ENCODE data around the gene C10orf71. TPM values are rescaled to one million over a fixed set of nuclear protein-coding genes. Genes with fewer than 3 reads are reported as not detected.

Gene C10orf71
- total and polyA plus RNA-seq, 11 donors = 6.6 to 228 (median 112) TPM

DNA sequence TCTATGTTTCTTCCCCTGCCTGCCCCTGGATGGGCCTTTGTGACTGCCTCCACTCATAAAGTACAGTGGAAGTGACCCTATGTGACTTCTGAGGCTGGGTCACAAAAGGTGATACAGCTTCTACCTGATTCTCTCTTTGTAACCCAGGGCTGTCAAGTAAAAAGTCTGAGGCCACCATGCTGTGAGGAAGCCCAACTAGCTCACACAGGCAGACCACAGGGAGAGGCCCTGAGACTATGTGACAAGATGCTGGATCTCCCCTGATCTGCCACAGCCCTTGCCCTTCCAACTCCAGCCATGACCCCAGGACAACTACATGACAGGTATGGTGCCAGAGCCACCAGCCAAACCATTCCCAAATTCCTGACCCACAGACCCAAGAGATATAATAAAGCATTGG is 51.2 kb downstream of the C10orf71 start:
- H3K9me3 ChIP-seq = peaks cover 0 to 12% (median 5%) of the 10 kb centered on the region in 12 donors
- DNase-seq = no peak
- H3K4me3 ChIP-seq = no peak overlapping the region
- H3K4me1 ChIP-seq = no peaks in the 10 kb centered on the region
- H3K36me3 ChIP-seq = no peaks in the 10 kb centered on the region
- no peak overlapping the region for H3K27ac ChIP-seq
- intact Hi-C loops (cut with DNase I) = loop anchor here in 1 of 10 donors (10.0 kb wide), 1 partner anchor 65 kb away; no protein-coding TSS in a partner anchor
- H3K27me3 ChIP-seq = no peaks in the 10 kb centered on the region
- no peak for ATAC-seq
- TF ChIP-seq POLR2A (IDR thresholded peaks at IDR 0.05) = no peak
- TF ChIP-seq, protein P1, sequence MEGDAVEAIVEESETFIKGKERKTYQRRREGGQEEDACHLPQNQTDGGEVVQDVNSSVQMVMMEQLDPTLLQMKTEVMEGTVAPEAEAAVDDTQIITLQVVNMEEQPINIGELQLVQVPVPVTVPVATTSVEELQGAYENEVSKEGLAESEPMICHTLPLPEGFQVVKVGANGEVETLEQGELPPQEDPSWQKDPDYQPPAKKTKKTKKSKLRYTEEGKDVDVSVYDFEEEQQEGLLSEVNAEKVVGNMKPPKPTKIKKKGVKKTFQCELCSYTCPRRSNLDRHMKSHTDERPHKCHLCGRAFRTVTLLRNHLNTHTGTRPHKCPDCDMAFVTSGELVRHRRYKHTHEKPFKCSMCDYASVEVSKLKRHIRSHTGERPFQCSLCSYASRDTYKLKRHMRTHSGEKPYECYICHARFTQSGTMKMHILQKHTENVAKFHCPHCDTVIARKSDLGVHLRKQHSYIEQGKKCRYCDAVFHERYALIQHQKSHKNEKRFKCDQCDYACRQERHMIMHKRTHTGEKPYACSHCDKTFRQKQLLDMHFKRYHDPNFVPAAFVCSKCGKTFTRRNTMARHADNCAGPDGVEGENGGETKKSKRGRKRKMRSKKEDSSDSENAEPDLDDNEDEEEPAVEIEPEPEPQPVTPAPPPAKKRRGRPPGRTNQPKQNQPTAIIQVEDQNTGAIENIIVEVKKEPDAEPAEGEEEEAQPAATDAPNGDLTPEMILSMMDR (IDR thresholded peaks at IDR 0.05) = no peak

DNA sequence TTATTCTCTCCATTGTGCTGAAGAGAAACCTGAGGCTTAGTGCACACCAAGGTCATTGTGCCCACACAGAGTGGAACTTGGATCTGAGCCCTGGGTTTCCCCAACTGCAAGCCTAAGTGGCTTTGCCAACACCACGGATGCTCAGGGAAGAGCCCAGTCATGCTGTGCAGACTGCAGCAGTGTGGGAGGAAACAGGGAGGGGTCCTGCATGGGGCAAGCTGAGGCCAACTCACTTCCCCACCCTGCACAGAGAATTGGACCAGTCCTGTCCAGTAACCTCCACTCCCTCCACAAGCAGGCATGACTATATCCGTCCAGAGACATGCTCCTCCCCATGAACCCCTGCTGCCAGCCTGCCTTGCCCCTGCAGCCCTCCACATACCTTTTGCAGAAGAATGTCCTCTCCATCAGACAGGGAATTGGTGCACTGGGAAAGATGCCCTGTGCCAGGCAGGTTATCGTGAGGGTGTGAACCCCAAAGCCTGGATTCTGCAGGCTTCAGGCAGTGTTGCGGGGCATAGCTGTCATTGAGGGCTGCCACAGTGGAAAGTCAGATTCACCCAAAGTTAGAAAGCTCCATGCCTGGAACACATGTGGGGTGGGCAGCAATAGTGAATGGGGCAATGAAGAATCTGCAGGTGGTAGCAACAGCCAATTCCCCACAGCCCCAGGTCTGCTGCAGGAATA is 52.0 kb downstream of the C10orf71 start:
- intact Hi-C loops (cut with DNase I) = loop anchor here in 1 of 10 donors (10.0 kb wide), 1 partner anchor 64 kb away; no protein-coding TSS in a partner anchor
- no peaks in the 10 kb centered on the region for H3K27me3 ChIP-seq
- DNase-seq = no peak
- TF ChIP-seq, protein P1 (IDR thresholded peaks at IDR 0.05) = no peak
- no peak for TF ChIP-seq POLR2A (IDR thresholded peaks at IDR 0.05)
- ATAC-seq = no peak
- no peak overlapping the region for H3K4me3 ChIP-seq
- 66 to 83% (median 81%) methylated on average over 4 of the region's 4 CpGs for WGBS, 4 donors
- no peak overlapping the region for H3K27ac ChIP-seq
- H3K4me1 ChIP-seq = no peaks in the 10 kb centered on the region
- H3K9me3 ChIP-seq = peaks cover 0 to 12% (median 5%) of the 10 kb centered on the region in 12 donors
- no peaks in the 10 kb centered on the region for H3K36me3 ChIP-seq

DNA sequence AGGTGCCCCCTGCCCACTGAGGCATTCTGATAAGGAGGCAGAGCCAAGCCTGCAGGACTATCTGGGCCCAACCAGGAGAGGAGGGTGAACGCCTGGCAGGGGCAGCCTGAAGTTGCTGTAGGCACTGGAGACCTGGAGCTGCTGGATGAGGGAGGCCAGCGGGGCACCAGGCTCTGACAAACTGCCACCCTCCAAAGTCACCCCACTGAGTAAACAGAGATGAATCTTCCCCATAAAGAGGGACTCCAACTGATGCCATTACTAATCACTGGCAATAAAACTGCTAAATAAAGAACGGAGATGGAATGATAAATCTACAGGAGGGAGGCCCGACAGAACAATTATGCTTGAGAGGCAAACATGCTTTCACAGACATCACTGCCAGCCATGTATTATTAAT is 52.7 kb downstream of the C10orf71 start:
- TF ChIP-seq, protein P1 (IDR thresholded peaks at IDR 0.05) = no peak
- TF ChIP-seq POLR2A (IDR thresholded peaks at IDR 0.05) = no peak
- Histone ChIP-seq H3K4me1 (no peaks in the 10 kb centered on the region), H3K36me3 (no peaks in the 10 kb centered on the region), H3K27me3 (no peaks in the 10 kb centered on the region), H3K4me3 (no peak overlapping the region), H3K9me3 (peaks cover 0 to 12% (median 5%) of the 10 kb centered on the region in 12 donors), H3K27ac (no peak overlapping the region)
- intact Hi-C loops (cut with DNase I) = loop anchor here in 1 of 10 donors (10.0 kb wide), 1 partner anchor 63 kb away; no protein-coding TSS in a partner anchor
- no peak for DNase-seq
- 92 to 96% (median 93%) methylated on average over 4 of the region's 4 CpGs for WGBS, 4 donors
- ATAC-seq = no peak

DNA sequence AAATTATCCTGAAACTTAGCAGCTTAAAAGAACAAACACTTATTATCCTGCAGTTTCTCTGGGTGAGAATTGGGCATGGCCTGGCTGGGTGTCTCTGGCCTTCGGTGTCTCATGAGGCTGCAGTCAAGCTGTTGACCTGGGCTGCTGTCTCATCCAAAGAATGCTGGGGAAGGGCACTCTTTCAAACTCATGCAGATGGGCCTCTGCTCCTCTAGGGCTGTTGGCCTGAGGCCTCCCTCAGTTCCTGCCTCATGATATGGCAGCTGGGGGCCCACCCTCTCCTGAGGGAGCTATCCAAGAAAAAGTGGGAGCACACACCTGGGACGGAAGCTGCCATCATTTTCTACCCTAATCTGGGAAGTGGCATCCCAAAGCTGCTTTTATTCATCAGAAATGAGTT is 53.4 kb downstream of the C10orf71 start:
- intact Hi-C loops (cut with DNase I) = loop anchor here in 1 of 10 donors (10.0 kb wide), 1 partner anchor 62 kb away; no protein-coding TSS in a partner anchor

More for the DNA sequence above, 53.4 kb downstream of the C10orf71 start:
- TF ChIP-seq, protein P1 (IDR thresholded peaks at IDR 0.05) = no peak
- TF ChIP-seq POLR2A (IDR thresholded peaks at IDR 0.05) = no peak
- H3K36me3 ChIP-seq = no peaks in the 10 kb centered on the region
- ATAC-seq = no peak
- no peak for DNase-seq
- H3K4me1 ChIP-seq = no peaks in the 10 kb centered on the region
- H3K27me3 ChIP-seq = no peaks in the 10 kb centered on the region
- no peak overlapping the region for H3K27ac ChIP-seq
- WGBS, 4 donors = 91 to 100% (median 94%) methylated on average over 2 of the region's 2 CpGs
- no peak overlapping the region for H3K4me3 ChIP-seq
- H3K9me3 ChIP-seq = peaks cover 0 to 16% (median 7%) of the 10 kb centered on the region in 12 donors

Measured in heart left ventricle (tissue), 16 donors.